SK-N-SH (cell line): ENCODE measurements around the gene ABCA4. TPM values are rescaled to one million over a fixed set of nuclear protein-coding genes. Genes with fewer than 3 reads are reported as not detected.

Source experiments
- CTCF ChIA-PET: fragments of 300-600, 350-600 bp; formaldehyde crosslinking; extraction: SDS; loops from one replicate; lab custom pipeline; 2021; lab: Yijun Ruan, JAX
- POLR2A ChIA-PET: fragments of 350-600 bp; sonication (Branson Sonifier 250); formaldehyde crosslinking; extraction: SDS; loops from one replicate; lab custom pipeline; 2020; ENCODE audit warnings: antibody characterized with exemption, inconsistent platforms; lab: Yijun Ruan, JAX
- DNase-seq: peaks from one replicate; pipeline ENCODE4 v3.0.0; 2012
- H2AFZ ChIP-seq: fragments of 200-600 bp; sonication (generic); 2 replicates; pipeline ENCODE4 v1.8.1; 2016; ENCODE audit warnings: antibody characterized with exemption, mild to moderate bottlenecking, low read depth
- H3F3A ChIP-seq: fragments of 200-600 bp; sonication (generic); replicated peaks from 2 replicates; pipeline ENCODE3; 2016; ENCODE audit warnings: antibody characterized with exemption, mild to moderate bottlenecking; ENCODE audit not compliant: insufficient read depth
- H3K27ac ChIP-seq, 2 experiments: fragments of 200-500 bp in 1 of 2; fragments of 200-600 bp in 1 of 2; sonication (Bioruptor generic) in 1 of 2; sonication (generic), shearing (Covaris generic) in 1 of 2; 2 replicates each; pipeline versions ENCODE4 v1.5.1 to v1.6.1; 2014 to 2016; ENCODE audit warnings: low read depth in 2 of 2, inconsistent platforms in 1 of 2, low read length in 1 of 2, mild to moderate bottlenecking in 1 of 2, mixed read lengths in 1 of 2
- H3K27me3 ChIP-seq: fragments of 200-600 bp; sonication (generic), shearing (Covaris generic); 2 replicates; pipeline ENCODE4 v1.6.1; 2016; ENCODE audit warnings: mixed run types; ENCODE audit not compliant: insufficient read depth
- H3K36me3 ChIP-seq, 2 experiments: fragments of 200-500 bp in 1 of 2; fragments of 200-600 bp in 1 of 2; sonication (Bioruptor generic) in 1 of 2; sonication (generic) in 1 of 2; replicated peaks in 1 of 2; 2 replicates each; pipeline versions ENCODE3 to v1.5.1; 2014 to 2016; ENCODE audit warnings: low read length in 1 of 2, mild to moderate bottlenecking in 1 of 2; ENCODE audit not compliant: insufficient read depth in 2 of 2, control insufficient read depth in 1 of 2
- H3K4me1 ChIP-seq, 2 experiments: fragments of 200-500 bp in 1 of 2; fragments of 200-600 bp in 1 of 2; sonication (Bioruptor generic) in 1 of 2; sonication (generic), shearing (Covaris generic) in 1 of 2; 2 replicates each; pipeline versions ENCODE4 v1.5.1 to v1.6.1; 2014 to 2016; ENCODE audit warnings: low read depth in 1 of 2, low read length in 1 of 2, mixed run types in 1 of 2; ENCODE audit not compliant: insufficient read depth in 2 of 2, control insufficient read depth in 1 of 2
- H3K4me2 ChIP-seq: fragments of 200-600 bp; sonication (generic), shearing (Covaris generic); 2 replicates; pipeline ENCODE4 v1.6.1; 2017; ENCODE audit warnings: mixed run types
- H3K4me3 ChIP-seq, 2 experiments: fragments of 200-500 bp in 1 of 2; fragments of 200-600 bp in 1 of 2; sonication (Bioruptor generic) in 1 of 2; sonication (generic), shearing (Covaris generic) in 1 of 2; 2 replicates each; pipeline versions ENCODE4 v1.5.1 to v1.8.1; 2014 to 2016; ENCODE audit warnings: low read depth in 2 of 2, inconsistent platforms in 1 of 2, low read length in 1 of 2, mild to moderate bottlenecking in 1 of 2, mixed read lengths in 1 of 2, moderate library complexity in 1 of 2
- H3K79me2 ChIP-seq: fragments of 200-600 bp; sonication (generic); 2 replicates; pipeline ENCODE4 v1.8.1; 2017; ENCODE audit warnings: mild to moderate bottlenecking; ENCODE audit not compliant: insufficient read depth
- H3K9ac ChIP-seq: fragments of 200-600 bp; sonication (generic); 2 replicates; pipeline ENCODE4 v1.6.1; 2017; ENCODE audit warnings: mixed run types
- H3K9me2 ChIP-seq: fragments of 200-600 bp; sonication (generic); 2 replicates; pipeline ENCODE4 v1.6.1; 2017; ENCODE audit warnings: mixed run types
- H3K9me3 ChIP-seq: fragments of 200-600 bp; sonication (generic); 2 replicates; pipeline ENCODE4 v1.6.1; 2017; ENCODE audit warnings: mixed run types, mild to moderate bottlenecking, moderate library complexity
- H4K20me1 ChIP-seq: fragments of 200-600 bp; sonication (generic); 2 replicates; pipeline ENCODE4 v1.6.1; 2017; ENCODE audit warnings: mild to moderate bottlenecking, mixed run types; ENCODE audit not compliant: insufficient read depth
- EP300 ChIP-seq, 2 experiments: IDR thresholded peaks; 2 replicates each; pipeline versions ENCODE4 v1.4.0 to v1.6.1; 2012; ENCODE audit warnings: borderline replicate concordance in 1 of 2, low read depth in 1 of 2, low read length in 1 of 2
- FOXJ3 ChIP-seq: sonication (generic); formaldehyde crosslinking; IDR thresholded peaks from 2 replicates; pipeline ENCODE4 v1.5.1; 2020; ENCODE audit warnings: mild to moderate bottlenecking, missing genetic modification reagents
- GABPA ChIP-seq: IDR thresholded peaks from 2 replicates; pipeline ENCODE4 v1.4.0; 2012; ENCODE audit warnings: low read depth, mild to moderate bottlenecking
- GATA2 ChIP-seq: sonication (generic); formaldehyde crosslinking; IDR thresholded peaks from 2 replicates; pipeline ENCODE4 v1.5.0; 2020; ENCODE audit warnings: mild to moderate bottlenecking, missing genetic modification reagents
- MEF2A ChIP-seq: IDR thresholded peaks from 2 replicates; pipeline ENCODE4 v1.4.0; 2012; ENCODE audit warnings: low read depth, borderline replicate concordance
- MXI1 ChIP-seq: IDR thresholded peaks from 2 replicates; pipeline ENCODE4 v1.6.1; 2012; ENCODE audit warnings: mild to moderate bottlenecking, low read depth, low read length, improper control_type of control experiment
- SIN3A ChIP-seq: IDR thresholded peaks from 2 replicates; pipeline ENCODE4 v1.6.1; 2012; ENCODE audit warnings: low read depth, mild to moderate bottlenecking, low read length, moderate library complexity, borderline replicate concordance
- SMC3 ChIP-seq: IDR thresholded peaks from 2 replicates; pipeline ENCODE4 v1.6.1; 2012; ENCODE audit warnings: low read depth, low read length, improper control_type of control experiment
- TEAD4 ChIP-seq: IDR thresholded peaks from 2 replicates; pipeline ENCODE4 v1.4.0; 2012; ENCODE audit warnings: mild to moderate bottlenecking, borderline replicate concordance; ENCODE audit not compliant: insufficient read depth
- USF1 ChIP-seq: IDR thresholded peaks from 2 replicates; pipeline ENCODE4 v1.4.0; 2012; ENCODE audit warnings: low read depth, borderline replicate concordance
- YY1 ChIP-seq: IDR thresholded peaks from 2 replicates; pipeline ENCODE4 v1.4.0; 2012; ENCODE audit warnings: low read depth, mild to moderate bottlenecking
- WGBS: methylation state at CpG from one replicate; pipeline ENCODE4 v1.1.6; 2017; ENCODE audit warnings: low lambda C conversion rate; 5-methylcytosine and 5-hydroxymethylcytosine counted together
- polyA plus RNA-seq, 3 experiments: library from polyadenylated mRNA; depleted of rRNA; stranded (reverse); fragments of >200 nt; gene quantifications; 2 replicates each; pipeline ENCODE4 v1.2.3, GENCODE V29; 2012
- TF ChIP-seq, protein P1 (sequence below): IDR thresholded peaks from 2 replicates; pipeline ENCODE4; 2012
- TF ChIP-seq, protein P2 (sequence below): fragments of 200-600 bp; sonication (generic); IDR thresholded peaks from 2 replicates; pipeline ENCODE4 v1.6.1; 2017; ENCODE audit warnings: antibody characterized with exemption, mild to moderate bottlenecking, moderate library complexity
- TF ChIP-seq, protein P3 (sequence below): fragments of 150-350 bp; IDR thresholded peaks from 2 replicates; pipeline ENCODE4 v1.6.1; 2017; ENCODE audit warnings: antibody characterized with exemption, low read length, low read depth, borderline replicate concordance

The ABCA4 gene
- polyA plus RNA-seq, 1 of the 3 experiments (the other 2 are of a cell fraction) = 0.03 TPM

DNA sequence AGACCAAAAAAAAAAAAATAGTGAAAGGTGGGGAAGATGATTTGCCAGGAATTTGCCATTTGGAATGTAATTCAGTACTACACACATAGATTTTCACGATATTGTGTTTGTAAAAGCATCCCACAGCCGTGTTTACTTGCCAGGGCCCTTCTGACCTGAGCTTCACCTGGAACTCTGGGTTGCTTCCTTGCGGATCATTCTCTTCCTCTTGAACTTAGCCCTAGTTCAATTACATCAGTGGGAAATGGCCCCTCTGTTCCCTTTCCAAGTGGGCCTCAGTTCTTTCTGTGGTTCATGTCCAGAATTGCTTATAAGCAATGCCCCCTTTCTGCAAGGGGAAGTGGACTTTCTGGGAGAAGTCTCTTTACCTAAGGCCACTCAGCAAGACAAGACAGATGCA, 41.0 kb downstream of the ABCA4 start:
- Histone ChIP-seq H3K27ac (no peak overlapping the region), H3K4me3 (no peak overlapping the region), H3K36me3 (no peaks in the 10 kb centered on the region), H4K20me1 (no peaks in the 10 kb centered on the region), H3F3A (no peaks in the 10 kb centered on the region), H3K79me2 (no peaks in the 10 kb centered on the region), H2AFZ (no peak overlapping the region), H3K27me3 (no peaks in the 10 kb centered on the region), H3K9ac (no peak overlapping the region), H3K4me1 (peaks cover 0 to 8% of the 10 kb centered on the region in 2 experiments; a peak in 1 of 4 replicates), H3K4me2 (no peak overlapping the region), H3K9me2 (no peaks in the 10 kb centered on the region), H3K9me3 (no peaks in the 10 kb centered on the region)
- WGBS = 85% methylated on average over 3 of the region's 3 CpGs
- CTCF ChIA-PET = no interaction called here
- POLR2A ChIA-PET = no interaction called here
- TF ChIP-seq, protein P1, sequence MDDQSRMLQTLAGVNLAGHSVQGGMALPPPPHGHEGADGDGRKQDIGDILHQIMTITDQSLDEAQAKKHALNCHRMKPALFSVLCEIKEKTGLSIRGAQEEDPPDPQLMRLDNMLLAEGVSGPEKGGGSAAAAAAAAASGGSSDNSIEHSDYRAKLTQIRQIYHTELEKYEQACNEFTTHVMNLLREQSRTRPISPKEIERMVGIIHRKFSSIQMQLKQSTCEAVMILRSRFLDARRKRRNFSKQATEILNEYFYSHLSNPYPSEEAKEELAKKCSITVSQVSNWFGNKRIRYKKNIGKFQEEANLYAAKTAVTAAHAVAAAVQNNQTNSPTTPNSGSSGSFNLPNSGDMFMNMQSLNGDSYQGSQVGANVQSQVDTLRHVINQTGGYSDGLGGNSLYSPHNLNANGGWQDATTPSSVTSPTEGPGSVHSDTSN = no peak
- TF ChIP-seq GABPA = no peak
- no peak for TF ChIP-seq GATA2 (CRISPR knock-in tag)
- TF ChIP-seq YY1 = no peak
- no peak for TF ChIP-seq MEF2A
- TF ChIP-seq MXI1 = no peak
- TF ChIP-seq SMC3 = no peak
- TF ChIP-seq TEAD4 = no peak
- no peak for TF ChIP-seq FOXJ3 (CRISPR knock-in tag)
- no peak for TF ChIP-seq USF1
- TF ChIP-seq, protein P2, sequence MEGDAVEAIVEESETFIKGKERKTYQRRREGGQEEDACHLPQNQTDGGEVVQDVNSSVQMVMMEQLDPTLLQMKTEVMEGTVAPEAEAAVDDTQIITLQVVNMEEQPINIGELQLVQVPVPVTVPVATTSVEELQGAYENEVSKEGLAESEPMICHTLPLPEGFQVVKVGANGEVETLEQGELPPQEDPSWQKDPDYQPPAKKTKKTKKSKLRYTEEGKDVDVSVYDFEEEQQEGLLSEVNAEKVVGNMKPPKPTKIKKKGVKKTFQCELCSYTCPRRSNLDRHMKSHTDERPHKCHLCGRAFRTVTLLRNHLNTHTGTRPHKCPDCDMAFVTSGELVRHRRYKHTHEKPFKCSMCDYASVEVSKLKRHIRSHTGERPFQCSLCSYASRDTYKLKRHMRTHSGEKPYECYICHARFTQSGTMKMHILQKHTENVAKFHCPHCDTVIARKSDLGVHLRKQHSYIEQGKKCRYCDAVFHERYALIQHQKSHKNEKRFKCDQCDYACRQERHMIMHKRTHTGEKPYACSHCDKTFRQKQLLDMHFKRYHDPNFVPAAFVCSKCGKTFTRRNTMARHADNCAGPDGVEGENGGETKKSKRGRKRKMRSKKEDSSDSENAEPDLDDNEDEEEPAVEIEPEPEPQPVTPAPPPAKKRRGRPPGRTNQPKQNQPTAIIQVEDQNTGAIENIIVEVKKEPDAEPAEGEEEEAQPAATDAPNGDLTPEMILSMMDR = no peak
- TF ChIP-seq SIN3A = no peak
- TF ChIP-seq EP300 (IDR thresholded peaks at IDR 0.05; ENCODE audit: borderline replicate concordance in 1 of 2, low read depth in 1 of 2, low read length in 1 of 2) = no peak
- TF ChIP-seq, protein P3, sequence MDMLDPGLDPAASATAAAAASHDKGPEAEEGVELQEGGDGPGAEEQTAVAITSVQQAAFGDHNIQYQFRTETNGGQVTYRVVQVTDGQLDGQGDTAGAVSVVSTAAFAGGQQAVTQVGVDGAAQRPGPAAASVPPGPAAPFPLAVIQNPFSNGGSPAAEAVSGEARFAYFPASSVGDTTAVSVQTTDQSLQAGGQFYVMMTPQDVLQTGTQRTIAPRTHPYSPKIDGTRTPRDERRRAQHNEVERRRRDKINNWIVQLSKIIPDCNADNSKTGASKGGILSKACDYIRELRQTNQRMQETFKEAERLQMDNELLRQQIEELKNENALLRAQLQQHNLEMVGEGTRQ = no peak
- no peak for DNase-seq
